ENCODE data around the gene VMO1. TPM values are rescaled to one million over a fixed set of nuclear protein-coding genes. Genes with fewer than 3 reads are reported as not detected.

The VMO1 gene
- total RNA-seq, 1 donor from 2014 or later, result 0.62 TPM

DNA sequence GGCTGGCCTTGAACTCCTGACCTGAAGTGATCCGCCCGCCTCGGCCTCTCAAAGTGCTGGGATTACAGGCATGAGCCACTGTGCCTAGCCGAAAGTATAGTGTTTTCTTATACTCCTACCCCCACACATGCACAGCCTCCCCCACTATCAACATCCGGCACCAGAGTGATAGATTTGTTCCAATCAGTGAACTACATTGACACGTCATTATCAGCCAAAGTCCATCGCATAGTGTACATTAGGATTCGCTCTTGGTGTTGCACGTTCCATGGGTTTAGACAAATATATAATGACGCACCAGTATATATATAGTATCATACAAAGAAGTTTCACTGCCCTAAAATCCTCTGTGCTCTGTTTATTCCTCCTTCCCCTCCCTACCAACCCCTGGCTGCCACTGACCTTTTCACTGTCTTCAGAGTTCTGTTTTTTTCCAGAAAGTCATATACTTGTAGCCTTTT lies 26.4 kb downstream of the VMO1 start:
- DNase-seq, result no peak

DNA sequence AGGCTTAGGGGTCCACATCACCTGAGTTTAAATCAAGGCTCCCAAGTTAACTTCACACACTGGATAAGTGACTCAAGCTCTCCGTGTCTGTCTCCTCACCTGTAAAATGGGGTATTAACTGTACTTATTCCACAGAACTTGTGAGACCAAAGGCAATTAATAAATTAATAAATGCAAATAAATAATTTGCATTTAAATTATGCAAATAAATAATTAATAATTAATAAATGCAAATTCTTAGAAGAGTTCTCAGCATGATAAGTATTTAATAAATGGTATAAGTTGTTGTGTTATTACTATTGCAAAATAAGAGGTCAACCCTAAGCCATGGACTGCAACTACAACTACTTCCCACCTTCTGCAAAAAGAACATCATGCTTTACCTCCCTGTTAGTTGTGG lies 32.8 kb downstream of the VMO1 start:
- DNase-seq, result no peak

DNA sequence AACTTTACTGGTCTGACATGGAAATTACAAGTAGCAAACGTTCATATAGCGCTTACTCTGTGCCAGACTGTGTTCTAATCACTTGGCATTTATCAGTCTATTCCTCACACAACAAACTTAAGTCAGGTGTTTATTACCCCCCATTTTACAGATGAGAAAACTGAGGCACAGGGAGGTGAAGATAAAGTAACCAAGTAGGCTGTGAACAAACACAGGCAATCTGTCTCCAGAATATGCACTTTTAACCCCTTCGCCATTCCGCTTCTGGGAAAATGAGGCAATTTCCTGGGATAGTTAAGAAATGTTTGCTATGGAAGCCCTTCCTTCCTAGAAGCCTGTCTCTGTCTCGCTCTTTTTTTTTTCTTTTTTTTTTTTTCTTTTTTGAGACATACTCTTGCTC lies 34.2 kb downstream of the VMO1 start:
- DNase-seq, result no peak

DNA sequence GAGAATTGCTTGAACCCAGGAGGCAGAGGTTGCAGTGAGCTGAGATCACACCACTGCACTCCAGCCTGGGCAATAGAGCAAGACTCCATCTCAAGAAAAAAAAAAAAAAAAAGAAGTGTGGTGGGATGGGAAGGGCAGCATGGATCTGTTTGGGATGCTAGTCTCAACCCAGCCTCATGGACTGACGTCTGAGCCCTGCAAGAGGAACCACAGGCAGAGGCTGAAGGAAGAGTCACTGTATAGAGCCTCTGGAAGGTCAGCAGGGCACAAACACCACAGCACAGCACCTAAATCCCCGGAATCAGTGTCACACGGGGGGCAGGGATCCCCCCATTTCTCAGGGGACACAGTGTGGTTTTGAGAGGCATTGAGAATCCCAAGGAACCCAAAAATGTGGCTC lies 35.6 kb downstream of the VMO1 start:
- DNase-seq, result no peak

DNA sequence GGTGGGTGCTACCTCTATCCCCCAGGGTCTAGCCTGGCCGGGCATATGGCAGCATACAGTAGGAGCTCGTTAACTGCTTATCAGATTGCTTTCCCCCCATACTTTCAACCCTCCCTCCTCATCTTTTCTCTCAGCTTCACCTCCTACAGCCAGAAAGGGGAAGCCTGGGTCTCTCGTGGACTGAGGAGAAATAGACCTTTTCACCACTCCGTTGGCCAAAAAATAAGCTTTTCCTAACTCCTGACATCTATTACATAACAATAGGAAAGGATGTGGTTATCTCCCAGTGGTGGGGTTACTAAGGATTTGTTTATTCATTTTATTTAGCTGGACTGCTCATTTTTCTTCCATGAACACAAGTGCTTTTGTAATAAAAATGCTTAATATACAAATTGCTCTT lies 37.5 kb downstream of the VMO1 start:
- no peak for DNase-seq

DNA sequence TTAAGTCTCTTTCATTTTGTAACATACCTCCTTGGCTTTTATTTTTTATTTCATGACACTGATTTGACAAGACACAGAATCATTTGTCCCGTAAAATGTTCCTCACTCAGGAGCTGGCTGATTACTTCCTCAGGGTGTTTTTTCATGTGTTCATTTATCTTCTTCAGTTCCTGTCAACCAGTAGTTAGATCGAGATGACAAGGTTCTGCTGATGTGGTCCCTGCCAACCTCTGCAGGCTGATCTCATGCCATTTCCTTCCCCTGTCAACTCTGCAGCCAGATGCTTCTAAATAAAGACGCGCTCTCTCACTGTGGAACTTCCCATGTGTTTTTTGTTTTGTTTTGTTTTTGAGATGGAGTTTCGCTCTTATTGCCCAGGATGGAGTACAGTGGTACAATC lies 38.3 kb downstream of the VMO1 start:
- DNase-seq, result no peak

DNA sequence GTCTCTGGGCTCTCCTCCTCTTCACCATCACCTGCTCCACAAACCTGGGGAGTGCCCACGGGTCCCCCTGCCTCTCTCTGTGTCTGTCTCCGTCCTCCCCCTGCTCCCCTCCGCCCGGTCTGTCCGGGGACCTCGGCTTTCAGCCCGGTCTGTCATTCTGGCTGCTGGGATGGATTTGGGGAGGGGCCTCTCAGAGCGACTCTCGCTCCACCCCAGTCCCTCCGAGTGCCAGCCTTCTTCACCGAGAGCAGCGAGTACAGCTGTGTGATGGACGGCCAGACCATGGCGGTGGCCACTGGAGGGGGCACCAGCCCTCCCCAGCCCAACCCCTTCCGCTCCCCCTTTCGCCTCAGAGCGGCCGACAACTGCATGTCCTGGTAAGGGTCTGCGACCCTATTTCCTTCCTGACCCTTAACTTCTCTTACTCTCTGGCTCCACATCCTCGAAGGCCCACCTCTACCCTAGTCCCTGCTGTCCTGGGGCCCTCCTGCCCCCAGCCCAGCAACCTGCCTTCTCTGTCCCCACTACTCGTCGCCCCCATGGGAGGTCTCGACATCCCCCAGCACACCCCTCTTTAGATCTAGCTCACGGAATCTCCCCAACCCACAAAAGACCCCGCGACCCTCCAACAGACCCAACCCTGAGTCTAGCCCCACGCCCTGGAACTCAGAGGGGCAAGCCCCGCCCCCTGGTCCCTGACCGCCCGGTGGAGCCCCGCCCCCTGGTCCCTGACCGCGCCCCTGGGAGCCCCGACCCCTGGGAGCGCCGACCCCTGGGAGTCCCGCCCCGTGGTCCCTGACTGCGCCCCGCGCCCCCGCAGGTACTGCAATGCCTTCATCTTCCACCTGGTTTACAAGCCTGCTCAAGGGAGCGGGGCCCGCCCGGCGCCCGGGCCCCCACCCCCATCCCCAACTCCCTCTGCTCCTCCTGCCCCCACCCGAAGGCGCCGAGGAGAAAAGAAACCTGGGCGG lies 40.9 kb downstream of the VMO1 start:
- no peak for DNase-seq

DNA sequence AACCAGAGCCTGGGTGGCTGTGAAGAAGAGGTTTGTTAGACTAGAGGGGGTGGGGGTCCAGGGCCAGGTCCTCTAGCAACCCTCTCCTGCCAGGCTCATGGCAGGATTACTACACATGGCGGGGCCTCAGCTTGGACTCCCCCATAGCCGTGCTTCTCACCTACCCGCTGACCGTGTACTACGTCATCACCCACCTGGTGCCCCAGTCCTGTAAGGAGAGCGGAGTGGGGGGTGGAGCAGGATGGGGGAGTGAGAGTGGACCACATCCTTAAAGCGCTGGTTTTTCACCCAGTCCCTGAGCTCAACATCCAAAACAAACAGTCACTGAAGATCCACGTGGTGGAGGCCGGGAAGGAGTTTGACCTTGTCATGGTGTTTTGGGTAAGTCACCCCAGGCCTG lies 42.3 kb downstream of the VMO1 start:
- DNase-seq, result no peak

DNA sequence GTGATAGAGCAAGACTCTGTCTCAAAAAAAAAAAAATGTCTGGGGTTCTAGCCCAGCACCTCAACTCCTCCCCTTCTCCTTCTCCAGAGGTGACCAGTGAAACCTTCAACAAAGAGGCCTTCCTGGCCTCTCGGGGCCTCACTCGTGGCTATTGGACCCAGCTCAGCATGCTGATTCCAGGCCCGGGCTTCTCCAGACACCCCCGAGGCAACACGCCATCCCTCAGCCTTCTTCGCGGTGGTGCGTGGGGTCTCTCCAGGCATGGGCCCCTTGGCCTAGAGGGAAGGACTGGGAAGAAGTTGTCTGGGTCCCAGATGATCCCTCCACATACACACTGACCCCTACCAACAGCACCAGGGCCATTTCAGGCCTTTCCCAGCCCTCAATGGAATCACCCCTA lies 42.9 kb downstream of the VMO1 start:
- no peak for DNase-seq

DNA sequence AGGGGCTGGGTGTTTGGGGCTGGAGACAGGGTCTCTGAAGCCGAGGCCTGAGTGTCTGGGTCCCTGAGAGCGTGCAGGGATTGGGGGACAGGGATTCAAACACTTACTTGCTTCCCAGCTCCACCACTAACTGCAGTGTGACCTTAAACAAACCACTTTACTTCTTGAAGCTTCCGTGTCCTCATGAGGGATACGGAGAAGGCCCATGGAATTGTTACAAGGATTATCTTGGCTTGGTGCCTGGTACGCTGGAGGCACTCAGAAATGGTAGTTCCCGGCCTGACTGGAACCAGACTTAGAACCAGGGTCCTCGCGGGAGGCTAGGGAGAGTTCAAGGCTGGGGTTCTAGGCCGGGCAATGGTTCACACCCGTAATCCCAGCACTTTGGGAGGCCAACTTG lies 43.5 kb downstream of the VMO1 start:
- DNase-seq, result no peak

DNA sequence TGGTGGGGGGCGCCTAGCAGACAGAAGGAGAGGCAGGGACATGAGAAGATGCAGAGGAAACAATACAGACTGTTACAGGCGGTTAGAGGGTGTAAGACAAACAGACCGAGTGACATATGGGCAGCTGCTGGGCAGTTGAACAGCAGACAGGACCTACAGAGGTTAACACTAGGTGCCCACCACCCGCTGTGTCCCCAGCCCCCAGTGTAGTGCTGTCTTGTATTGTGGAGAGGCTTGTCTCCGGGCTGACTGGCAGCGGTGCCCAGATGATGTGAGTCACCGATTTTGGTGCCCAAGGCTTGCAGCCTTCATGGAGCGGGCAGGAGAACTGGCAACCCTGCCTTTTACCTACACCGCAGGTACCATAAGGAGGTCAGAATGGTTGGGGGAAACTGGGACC lies 44.0 kb downstream of the VMO1 start:
- DNase-seq, result no peak

DNA sequence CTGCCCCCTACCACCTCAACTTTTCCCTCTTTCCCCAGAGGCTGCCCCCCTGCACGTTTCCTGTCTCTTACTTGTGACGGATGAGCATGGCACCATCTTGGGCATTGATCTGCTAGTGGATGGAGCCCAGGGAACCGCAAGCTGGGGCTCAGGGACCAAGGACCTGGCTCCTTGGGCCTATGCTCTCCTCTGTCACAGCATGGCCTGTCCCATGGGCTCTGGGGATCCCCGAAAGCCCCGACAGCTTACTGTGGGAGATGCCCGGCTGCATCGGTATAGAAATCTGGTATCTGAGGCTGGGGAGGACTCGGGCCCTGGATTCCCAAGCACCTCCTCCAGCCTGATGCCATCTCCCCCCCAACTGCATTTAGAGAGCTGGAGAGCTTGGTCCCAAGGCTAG lies 44.6 kb downstream of the VMO1 start:
- DNase-seq, result no peak

DNA sequence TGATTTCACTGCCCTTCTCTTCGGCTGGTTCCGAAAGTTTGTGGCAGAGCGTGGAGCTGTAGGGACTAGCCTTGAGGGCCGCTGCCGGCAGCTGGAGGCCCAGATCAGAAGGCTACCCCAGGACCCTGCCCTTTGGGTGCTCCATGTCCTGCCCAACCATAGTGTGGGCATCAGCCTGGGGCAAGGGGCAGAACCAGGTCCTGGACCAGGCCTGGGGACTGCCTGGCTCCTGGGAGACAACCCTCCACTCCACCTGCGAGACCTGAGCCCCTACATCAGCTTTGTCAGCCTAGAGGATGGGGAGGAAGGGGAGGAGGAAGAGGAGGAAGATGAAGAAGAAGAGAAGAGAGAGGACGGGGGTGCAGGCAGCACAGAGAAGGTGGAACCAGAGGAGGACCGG lies 45.6 kb downstream of the VMO1 start:
- no peak for DNase-seq

DNA sequence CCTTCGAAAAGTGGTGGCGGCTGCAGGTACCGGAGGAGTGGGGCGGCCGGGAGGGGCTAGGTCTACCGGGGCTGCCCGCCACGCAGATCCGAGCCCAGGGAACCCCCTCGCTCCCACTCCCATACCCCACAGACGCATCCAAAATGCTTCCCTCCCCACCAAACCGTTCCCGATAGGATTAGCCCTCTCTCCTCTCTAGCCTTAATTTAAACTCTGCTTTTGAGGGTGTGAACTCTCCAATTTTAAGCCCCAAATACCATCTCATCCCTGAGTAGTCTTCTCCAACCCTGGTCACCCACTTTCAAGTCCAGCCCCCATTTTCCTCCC lies 46.2 kb downstream of the VMO1 start:
- DNase-seq, result no peak

DNA sequence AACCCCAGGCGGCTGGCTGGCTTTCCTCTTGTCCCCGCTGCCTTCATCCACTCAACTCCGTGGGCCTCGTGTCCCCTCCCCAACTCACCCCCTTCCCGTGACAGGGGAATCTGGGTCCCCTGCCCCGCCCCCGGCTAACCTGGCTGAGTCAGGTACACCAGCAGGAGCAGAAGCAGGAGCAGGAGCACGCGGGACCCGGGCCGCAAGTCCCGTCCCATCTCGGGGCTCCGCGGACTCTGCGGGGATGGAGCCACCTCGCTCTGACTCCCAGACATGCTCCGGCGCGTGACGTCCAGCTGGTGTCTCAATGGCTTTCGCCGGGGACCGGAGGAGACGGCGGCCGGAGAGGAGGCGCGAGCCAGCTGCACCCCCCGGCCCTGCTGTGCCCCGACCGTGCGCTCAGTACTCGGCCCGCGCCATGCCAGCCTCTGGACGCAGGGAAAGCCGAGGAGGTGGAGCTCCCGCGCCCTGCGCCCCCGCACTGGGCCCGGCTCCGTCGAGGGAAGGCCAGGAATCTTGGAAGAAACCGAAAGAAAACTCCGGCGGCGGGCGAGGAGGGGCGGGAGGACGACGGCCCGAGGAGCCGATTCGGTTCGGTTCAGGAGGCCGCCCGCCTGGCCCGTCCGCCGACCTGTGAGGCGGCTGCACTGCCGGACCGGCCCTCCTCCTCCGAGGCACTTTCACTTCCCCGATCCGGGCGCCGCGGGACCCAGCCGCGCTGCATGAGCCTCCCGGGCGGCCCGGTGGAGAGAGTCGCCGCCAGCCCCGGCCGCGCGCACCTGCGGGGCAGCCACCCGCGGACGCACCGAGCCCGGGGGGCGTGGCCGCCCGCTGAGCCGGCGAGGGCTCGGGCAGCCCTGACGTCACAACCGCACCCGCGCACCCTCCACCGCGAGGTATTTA lies 46.8 kb downstream of the VMO1 start, which contains the start of the genes CXCL16 and ZMYND15:
Gene CXCL16 (minus strand): TSS at position 807 of the 903 bp plus-strand sequence. CDS start 589 bp downstream, at position 218.
Gene ZMYND15 (plus strand): TSS at position 712 of the 903 bp plus-strand sequence. CDS start 716 bp downstream, outside the sequence.
- DNase-seq, result no peak

DNA sequence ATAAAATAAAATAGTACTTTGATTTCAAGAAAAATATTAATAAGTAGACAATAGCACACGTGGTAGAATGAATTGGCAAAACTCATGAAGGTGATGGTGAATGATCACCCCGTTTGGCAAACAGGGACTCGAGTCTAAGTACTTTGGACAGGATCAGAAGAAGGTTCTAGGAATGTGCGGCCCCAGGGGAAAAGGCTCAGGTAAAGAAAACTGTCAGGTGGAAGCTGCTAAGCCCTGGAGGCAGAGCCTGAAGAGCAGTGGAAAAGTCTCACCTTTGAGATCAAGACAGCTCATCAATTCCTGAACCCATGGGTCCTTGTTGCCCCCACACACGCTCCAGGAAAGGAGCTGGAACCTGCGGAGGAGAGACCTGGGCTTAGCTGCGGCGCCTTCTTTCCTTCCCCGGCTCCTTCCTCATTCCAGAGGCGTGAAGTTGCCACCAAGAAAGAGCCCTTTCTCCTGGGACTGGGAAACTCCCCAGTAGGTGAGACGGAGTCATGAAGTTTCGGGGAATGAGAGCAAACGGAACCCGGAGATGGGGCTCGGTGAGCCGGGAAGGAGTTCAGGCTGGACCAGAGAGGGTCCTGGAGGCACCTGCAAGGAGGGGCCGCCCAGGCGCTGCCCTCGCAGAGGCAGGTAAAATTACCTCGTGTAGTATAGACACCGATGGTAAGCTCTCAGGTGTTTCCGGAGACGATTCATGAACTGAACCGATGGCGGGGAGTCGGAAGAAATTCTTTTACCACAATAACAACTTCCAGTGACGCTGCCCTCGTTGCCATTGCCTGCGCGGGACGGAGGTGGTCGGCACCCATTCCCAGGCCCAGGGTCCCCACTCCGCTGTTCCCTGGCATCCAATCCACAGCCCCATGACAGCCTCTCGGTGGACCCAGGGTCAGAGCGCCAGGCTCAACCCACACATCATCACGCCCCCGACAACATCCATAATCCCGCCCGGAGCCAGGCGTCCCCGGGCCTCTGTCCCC lies 47.7 kb downstream of the VMO1 start:
- no peak for DNase-seq

DNA sequence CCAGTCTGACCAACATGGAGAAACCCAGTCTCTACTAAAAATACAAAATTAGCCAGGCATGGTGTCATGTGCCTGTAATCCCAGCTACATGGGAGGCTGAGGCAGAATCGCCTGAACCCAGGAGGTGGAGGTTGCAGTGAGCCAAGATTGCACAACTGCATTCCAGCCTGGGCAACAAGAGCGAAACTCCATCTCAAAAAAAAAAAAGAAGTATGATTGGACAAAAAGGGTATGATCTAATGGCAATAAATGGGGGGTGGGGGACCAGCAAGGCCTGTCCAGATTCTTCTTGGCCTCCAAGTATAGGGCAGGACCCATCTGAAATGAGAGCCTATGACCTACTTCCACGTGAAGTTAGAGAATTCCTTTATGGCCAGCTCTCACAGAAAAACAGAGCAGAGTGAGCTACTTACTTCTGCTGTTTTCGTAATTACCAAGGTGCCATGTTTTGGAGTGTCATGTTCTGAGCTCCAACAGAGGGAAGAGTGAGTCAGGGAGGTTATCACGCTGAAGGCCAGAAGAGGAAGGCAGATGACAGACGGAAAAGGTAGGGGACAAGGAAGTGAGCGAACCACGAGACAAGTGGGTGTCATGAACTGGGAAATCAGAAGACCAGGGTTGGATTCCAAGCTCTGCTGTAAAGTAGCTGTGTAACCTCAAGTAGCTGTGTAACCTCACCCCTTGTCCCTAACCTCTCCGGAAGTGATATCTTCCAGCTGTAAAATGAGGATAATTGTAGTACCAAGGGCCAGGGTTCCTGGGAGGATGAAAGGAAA lies 50.1 kb downstream of the VMO1 start:
- DNase-seq, result no peak

All from occipital lobe (tissue), 2 donors.